ENCODE results near the gene APBA2.

APBA2 gene

GRCh38 chr15:29066310-29066709, 180.5 kb downstream of the APBA2 start:
- DNase-seq, result no peak

DNA sequence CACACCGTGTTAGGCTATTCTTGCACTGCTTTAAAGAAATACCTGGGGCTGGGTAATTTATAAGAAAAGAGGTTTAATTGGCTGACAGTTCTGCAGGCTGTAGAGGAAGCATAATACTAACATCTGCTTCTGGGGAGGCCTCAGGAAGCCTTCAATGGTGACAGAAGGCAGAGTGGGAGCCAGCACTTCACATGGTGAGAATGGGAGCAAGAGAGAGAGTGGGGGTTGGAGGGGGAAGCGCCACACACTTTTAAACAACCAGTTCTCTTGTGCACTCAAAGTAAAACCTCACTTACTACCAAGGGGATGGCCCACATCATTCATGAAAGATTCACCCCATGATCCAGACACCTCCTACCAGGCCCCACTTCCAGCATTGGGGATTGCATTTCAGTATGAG, 181.1 kb downstream of the APBA2 start:
- no peak for DNase-seq

- DNase-seq, result no peak
These were observed 182.2 kb downstream of the APBA2 start for GRCh38 chr15:29067949-29068348.

GRCh38 chr15:29070471-29071231, 184.9 kb downstream of the APBA2 start:
- no peak for DNase-seq

DNA sequence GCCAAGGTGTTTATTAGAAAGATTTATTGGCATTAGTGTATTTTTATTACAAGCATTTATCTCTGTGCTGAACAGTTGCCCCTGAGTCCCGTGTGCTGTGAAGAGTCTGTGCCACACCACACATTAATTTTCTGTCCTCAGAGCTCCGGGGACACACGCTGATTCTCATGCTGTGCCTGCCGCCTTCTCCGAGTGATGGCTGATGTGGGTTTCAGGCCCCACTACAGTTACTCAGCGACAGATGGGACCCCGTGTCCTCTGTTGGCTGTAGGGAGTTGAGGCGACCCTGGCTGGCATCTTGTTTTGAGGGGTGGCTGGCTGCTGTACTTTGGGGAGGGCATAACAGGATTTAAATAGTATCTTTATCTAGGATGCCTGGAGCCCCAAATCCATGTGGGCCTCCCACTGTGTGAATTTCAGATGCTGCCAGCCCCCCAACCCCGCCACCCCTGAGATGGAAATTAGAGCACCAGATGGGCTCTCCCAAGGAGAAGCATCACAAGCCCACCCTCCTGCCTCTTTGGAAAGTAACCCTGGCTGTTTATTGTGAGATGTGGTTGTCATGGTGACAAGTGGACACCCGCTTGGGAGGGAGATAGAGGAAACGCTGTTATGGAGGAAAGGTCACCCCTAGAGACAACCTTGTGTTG, 185.6 kb downstream of the APBA2 start:
- DNase-seq, result no peak

DNA sequence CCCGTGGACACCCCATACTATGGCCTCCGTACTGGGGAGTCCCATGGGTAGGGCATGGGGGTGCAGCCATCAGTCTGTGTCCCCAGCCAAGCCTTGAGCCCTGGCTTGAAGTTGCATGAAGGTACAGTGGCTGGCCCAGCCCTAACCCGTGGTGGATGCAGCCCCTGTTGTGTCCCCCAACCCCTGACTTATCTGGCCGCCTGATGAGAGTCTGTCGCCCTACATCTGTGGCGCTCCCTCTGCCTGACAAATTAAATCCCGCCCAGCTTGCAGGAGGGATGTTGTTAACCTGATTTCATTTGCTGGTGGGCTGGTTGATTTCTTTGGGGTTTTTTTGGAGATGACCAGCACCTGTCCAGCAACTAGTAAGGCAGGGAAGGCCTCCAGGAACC, 186.1 kb downstream of the APBA2 start:
- no peak for DNase-seq

DNA sequence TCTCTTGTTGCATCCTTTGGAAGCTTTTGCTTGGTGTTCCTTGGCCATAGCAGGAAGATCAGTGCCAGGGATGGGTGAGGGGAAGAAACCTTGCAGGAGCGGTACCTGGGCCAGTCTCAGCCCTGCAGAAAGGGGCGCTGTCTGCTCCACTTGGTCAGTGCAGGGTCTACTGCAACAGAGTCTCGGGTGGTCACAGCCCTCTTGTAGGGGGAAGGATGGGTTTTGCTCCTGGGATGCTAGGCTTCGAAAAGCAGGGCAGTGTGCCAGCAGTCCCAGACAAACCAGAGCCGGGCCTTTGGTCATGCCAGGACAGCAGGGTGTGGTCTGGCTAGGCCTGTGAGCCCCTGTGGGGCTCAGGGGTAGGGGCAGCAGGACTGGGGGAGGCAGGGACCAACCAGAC, 186.7 kb downstream of the APBA2 start:
- no peak for DNase-seq

- DNase-seq, result no peak
These were observed 188.3 kb downstream of the APBA2 start for GRCh38 chr15:29074045-29074444.

- DNase-seq, result no peak
These were observed 192.8 kb downstream of the APBA2 start for GRCh38 chr15:29078541-29078940.

GRCh38 chr15:29079479-29079878, 193.7 kb downstream of the APBA2 start:
- no peak for DNase-seq

DNA sequence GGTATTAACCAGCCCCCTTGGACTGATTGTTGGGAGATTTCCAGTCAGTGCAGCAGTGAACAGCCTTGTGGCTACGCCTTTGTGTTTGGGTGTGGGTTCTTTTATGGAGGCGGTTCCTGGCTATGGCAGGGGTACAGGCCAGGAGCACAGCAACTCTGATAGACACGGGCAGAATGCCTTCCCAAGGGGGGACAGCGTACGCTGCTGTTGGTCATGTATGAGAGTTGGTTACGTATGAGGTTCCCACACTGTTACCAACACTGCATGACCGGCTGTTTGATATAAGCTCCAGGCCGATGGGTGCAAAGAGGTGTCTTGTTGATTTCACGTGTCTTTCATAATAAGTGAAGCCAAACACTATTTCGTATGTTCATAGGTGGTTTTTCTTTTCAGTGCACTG, 196.0 kb downstream of the APBA2 start:
- no peak for DNase-seq

DNA sequence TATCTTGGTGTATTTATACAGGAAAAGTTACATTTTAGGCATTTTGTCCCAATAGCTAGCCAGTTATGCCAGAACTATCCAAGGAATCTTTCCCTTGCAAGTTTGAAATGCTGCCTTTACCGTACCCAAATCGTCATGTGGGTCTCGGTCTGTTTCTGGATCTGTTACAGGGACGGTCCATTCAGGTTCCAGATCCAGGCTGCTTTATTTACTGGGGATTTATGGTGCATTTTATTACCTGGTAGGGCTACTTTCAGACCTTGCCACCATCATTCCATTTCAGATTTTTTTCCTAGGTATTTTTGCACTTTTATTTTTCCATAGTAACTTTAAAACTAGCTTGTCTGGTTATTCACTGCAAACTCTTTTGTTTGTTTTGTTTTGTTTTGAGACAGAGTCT, 197.4 kb downstream of the APBA2 start:
- DNase-seq, result no peak

DNA sequence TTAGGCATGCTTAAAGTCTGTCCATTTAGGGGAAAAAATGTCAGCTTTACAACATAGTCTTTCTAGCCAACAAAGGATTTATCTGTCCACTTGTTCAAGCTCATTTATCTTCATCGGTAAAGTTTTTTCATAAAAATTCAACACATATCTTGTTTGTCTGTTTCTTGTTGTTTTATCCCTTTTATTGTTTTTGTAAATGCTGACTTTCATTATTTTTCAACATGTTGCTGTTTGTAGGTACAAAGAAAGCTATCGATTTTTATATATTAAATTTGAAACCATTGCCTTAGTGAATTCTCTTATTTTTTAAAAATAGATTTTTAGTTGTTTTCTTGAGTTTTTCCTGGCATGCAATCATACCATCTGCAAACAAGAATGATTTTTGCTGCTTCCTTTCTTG, 198.1 kb downstream of the APBA2 start:
- no peak for DNase-seq

DNA sequence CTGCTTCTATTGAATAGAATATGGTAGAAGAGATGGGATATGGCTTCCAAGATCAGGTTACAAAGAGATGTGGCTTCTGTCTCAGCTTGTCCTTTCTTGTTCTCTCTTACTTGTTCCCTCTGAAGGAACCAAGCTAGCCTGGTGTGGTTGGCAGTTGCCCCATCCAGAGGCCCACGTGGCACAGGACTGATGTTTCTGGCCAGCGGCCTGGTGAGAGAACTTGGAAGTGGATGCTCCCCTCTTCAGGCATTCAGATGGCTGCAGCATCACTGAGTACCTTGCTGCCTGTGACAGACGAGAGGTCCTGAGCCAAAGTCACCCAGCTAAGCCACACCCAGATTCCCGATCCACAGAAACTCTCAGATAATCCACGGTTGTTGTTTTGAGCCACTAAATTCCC, 200.2 kb downstream of the APBA2 start:
- no peak for DNase-seq

GRCh38 chr15:29086891-29087290, 201.1 kb downstream of the APBA2 start:
- no peak for DNase-seq

- no peak for DNase-seq
These were observed 201.9 kb downstream of the APBA2 start for GRCh38 chr15:29087521-29088285.

DNA sequence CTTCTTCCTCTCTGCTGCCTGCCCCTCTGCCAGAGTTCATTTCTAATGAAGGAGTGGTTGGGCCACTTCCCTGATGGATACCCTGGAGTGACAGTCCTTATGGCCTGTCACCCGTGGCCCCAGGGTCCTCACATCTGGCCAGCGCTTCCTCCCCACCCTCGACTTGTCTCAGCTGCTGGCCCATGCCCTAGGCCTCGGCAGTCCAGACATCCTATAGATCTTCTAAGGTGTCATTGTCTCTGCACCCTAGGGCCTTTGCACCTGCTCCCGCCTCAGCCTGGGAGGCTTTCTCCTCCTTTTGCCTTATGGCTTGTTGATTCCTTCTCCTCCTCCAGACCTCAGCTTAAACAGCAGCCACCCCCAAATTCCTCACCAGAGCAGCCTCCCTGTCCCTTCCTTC, 202.9 kb downstream of the APBA2 start:
- no peak for DNase-seq

DNA sequence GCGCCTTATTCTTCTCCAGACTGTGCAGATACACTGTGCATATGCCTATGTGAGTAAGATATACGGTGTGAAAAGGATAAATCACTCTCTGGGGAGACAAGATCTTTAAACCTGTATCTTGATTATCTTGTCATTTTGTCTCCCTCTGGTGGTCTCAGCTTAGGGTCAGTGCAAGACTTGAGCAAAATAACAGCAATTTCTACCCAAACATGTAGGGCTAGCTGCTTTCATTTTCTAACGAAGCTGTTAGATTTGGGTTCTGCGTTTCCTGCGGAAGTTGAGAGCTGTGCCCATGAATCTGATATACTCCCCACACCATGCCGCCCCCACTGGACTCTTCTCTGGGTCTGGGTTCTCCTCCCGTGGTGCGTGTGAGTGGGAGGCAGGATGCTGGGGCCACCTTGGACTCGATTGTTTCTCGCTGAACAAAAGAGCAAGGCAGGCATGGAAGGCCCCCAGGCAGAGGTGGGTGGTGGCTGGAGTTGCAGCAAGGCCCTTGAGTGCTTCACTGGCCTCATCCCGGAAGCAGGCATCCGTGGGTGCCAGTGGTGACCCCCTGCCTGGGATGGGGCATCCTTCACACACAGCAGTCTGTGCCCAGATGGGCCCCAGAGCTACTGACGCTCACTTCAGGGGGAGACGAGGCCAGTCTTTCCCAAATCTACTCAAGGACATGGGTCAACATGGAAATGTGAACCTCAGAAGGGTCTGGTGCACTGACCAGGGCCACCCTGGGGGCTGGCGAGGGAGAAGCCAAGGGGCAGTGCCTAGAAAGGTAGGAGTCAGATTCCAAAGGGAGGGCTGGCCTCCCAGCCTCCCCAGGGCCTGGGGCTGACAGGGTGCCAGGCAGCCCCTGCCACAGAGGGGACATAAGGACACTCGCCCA, 204.2 kb downstream of the APBA2 start:
- no peak for DNase-seq

- no peak for DNase-seq
These were observed 205.1 kb downstream of the APBA2 start for GRCh38 chr15:29090617-29091466.

DNA sequence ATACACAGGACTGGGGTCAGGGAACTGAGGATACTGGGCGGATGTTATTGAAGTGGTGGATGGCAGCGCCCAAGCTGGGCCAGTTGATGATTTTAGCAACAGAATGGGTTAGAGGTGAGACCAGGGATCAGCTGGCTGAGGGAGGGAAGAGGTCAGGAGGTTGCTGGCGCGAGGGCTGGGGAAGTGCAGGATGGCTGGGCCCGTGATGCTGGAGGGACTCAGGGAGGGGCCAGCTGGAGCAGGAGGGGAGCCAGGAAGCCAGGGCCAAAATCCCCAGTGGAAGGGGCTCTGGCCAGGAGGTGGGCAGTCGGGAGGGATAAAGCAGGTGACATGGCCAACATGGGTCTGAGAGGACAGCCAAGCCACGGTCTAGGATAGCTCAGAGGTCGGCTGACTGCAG, 205.9 kb downstream of the APBA2 start:
- no peak for DNase-seq

DNA sequence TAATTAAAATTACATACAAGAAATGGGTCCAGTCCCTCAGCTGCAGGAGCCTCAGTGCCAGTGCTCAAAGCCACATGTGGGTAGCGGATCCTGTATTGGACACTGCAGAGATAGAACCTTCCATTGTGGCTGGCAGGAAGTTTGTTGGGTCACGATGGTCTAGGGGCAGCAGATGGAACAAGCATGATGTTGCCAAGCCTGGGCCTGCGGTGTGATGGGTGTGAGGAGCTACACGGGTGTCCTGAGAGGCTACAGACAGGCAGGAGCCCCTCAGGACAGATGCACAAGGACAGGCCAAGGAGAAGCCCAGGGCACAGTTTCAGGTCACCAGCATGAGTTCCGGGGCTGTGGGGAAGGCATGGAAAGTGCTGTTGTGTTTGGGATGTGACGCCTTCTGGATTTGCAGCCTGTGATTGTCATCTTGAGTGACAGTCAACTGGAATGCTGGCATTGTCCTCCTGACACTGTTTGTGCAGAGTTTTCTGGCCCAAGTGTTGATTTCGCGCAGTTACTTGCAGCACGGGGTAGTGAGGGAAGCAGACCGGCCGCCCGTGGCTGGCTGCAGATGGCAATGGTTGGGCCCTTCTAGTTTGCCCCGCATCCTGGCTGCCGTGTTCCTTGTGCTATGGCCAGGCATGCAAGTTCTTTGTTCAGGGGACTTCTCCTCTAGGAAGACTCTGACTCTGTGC, 206.7 kb downstream of the APBA2 start:
- DNase-seq, result no peak

All from left hindlimb (tissue), 1 donor.